ENCODE data around the gene EXD3. TPM values are rescaled to one million over a fixed set of nuclear protein-coding genes. Genes with fewer than 3 reads are reported as not detected.

EXD3 gene
- total and polyA plus RNA-seq, 2 of the 4 experiments (the other 2 are of a cell fraction), result 1.1 to 7.4 TPM

DNA sequence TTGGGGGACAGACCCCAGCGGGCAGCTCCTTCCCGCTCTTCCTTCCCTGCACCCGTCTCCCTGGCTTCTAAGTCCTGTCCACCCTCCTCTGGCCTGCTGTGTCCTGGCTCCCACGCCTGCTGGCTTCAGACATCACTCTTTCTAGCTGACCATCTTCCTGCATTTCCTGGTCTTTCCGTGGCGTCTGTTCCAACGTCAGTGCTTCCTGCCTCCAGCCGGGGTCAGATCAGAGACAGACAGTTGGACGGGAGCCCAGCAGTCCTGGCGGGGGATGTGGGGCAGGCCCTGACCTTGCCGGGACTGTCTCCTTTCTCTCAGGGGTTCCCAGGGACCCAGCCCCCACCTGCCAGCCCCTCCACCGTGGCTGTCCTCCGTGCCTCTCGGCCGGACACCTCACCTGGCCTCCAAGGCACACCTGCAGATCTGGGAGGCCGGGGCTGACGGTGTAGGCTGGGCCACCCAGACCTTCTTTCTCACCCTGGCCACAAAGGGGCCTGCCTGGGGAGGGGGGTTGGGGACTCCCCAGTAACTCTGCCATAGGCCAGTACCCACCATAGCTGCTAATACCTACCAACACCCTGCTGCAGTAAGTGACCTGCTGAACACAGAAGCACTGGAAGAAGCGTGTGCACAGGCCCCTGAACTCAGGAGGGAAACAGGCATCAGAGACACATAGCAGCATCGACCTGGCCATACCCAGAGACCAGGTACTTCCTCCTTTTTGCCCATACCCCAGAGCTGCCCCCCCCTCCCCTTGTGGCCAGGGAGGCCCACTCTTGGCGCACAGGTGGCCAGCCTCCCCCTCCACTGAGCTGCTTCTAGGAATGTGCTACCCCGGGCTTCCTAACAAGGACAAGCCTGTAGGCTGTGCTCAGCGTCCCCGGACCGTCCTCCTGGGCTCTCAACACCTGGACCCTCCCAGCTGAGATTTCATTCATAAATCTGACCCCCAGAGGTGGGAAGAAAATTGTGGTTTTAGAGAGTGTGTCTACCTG is 126.0 kb downstream of the EXD3 start (continued):
- TF ChIP-seq, protein P1, sequence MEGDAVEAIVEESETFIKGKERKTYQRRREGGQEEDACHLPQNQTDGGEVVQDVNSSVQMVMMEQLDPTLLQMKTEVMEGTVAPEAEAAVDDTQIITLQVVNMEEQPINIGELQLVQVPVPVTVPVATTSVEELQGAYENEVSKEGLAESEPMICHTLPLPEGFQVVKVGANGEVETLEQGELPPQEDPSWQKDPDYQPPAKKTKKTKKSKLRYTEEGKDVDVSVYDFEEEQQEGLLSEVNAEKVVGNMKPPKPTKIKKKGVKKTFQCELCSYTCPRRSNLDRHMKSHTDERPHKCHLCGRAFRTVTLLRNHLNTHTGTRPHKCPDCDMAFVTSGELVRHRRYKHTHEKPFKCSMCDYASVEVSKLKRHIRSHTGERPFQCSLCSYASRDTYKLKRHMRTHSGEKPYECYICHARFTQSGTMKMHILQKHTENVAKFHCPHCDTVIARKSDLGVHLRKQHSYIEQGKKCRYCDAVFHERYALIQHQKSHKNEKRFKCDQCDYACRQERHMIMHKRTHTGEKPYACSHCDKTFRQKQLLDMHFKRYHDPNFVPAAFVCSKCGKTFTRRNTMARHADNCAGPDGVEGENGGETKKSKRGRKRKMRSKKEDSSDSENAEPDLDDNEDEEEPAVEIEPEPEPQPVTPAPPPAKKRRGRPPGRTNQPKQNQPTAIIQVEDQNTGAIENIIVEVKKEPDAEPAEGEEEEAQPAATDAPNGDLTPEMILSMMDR (conservative IDR thresholded peaks at IDR 0.05; ENCODE audit: low read depth, low read length), result no peak

All from IMR-90 (cell line).